GM21390 (cell line): ENCODE results near the gene SEMA4D.

Source experiments
- ATAC-seq: cut with Tn5 transposase; IDR thresholded peaks from one replicate; pipeline ENCODE4 v1.9.1; 2021; ENCODE audit not compliant: unreplicated experiment

The SEMA4D gene

GRCh38 chr9:89390578-89391116 is 107.3 kb downstream of the SEMA4D start:
- no peak for ATAC-seq

- ATAC-seq: no peak
Observed at GRCh38 chr9:89390068-89390555, 107.8 kb downstream of the SEMA4D start.

DNA sequence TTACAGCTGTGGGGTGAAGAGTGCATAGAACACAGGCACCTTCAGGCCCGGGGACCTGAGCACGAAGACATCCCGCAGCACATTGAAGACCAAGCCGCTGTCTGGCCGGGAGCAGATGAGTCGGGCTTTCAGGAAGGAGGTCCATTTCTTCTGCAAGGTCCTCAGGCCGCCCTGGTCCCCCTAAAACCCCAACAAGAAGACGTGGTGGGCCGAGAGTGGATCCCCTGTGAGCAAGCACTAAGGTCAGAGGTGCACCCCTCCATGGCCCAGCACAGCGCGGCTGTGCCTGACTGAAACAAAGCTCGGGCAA is 109.1 kb downstream of the SEMA4D start:
- ATAC-seq: no peak

DNA sequence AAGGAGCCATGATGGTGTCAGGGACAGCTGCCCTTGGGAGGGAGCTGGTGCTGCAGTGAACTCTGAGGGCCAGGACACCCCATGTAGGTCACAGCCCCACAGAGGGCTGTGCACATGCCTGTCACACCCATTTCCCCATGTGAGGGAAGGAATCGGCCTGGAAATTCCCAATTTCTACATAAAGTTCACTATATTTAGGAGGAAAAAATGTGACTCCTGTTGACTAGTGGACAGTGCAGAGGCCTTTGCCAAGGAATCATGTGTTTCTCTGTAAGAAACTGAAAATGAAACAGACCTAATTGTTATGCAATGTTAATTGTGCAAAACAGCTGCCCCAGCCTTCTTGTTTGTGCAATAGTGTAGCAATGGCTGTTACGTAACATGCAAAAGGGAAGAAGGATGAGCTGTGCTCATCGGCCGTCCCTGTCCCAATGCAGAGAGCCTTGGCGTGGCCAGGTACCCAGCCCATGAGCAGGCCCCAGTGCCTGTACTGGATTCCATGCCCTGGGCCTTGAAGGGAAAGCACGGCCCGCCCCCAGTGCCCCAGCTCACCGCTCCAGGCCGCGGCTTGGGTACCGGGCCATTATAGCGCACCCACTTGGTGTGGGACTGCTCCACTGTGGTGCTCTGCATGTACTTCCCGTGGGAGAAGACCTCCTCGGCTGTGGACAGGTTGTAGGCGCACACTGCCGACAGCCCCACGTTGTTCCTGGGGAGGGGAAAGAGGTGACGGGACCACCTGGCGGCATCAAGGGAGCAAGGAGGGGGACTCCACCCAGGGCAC is 109.6 kb downstream of the SEMA4D start:
- no peak for ATAC-seq

DNA sequence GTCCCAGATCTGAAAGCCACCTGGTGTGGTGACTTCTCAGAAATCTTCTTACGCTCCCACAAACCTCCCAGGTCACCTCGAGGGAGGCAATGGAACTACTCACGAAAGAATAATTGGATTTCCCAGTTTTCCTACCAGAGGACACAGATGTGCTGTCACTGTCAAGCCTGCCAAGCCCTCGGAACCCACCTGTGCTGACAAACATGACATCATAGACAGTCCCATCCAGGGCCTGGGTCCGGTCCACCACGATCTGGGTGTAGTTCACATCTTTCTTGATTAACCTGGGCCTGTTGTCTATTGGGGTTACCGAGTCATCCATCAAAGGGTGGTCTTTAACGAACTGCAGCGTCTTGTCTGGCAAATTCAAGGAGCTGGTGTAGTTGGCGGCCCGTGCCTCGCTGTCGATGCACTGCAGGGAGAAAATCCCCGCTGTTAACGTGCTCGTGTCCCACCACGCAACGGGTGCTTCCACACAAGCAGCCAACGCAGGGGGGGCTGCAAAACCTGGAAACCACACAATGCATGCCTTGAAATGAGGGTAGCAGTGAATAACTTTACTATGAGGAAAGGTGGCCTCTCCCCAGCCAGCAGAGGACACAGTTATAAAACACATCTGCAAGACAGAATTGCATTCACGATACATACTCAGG is 110.6 kb downstream of the SEMA4D start:
- ATAC-seq: no peak

DNA sequence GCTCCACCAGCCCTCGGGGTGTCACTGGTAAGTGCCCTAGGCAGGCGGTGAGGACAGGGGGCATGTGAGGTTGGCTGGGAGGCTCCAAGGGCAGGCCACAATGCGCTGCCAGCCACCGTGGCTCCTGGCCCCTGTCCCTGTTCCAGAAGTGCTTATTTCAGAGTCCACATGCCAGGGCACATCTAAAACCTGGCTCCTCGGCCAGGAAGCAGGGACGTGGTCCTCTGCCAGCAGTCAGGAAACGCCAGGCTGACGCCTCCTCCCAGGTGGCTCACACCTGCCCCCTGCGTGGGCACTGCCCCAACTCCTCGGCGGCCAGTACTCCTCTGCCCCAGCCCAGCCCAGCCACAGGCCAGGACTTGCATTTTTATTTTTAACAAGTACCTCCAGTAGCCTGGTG is 111.1 kb downstream of the SEMA4D start:
- ATAC-seq: no peak

DNA sequence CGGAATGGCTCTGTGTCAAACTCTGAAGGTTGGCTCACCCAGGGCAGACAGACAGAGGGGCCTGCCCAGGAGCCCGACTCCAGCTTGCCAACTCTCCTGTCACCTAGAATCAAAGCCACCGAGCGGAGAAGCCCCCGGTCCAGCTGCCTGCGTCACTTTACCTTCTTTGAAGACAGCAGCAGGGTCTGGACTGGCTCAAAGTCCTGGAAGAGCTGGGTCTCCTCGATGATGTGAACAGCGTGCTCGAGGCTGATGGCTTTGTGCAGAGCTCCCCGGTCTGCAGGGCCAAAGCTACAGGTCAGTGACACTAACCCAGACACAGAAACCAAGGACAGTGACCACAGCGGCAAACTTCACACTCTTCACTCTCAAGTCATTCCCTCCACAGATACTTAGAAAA is 111.7 kb downstream of the SEMA4D start:
- no peak for ATAC-seq

DNA sequence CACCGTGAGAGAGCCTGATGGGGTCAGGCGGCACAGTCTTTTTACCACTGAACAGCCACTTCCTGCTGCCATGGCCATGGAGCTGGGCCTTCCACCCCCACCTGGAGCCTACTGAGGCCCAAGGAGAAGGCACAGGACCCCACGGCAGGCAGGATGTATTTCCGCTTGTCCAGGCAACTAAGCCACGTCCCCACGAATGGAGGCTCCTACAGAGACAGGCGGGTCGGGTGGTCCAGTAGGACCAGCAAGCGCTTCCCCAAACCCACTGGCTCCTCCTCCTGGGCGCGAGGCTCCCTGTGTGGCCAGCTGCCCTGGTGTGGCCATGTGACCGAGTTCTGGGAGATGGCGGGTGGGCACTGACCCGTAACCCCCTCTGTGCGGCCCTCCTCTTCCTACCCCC is 113.1 kb downstream of the SEMA4D start:
- no peak for ATAC-seq

GRCh38 chr9:89383721-89384300 is 114.1 kb downstream of the SEMA4D start:
- ATAC-seq: no peak

GRCh38 chr9:89383030-89383720 is 114.7 kb downstream of the SEMA4D start:
- ATAC-seq: no peak

- no peak for ATAC-seq
Observed at GRCh38 chr9:89382026-89382986, 115.6 kb downstream of the SEMA4D start.

GRCh38 chr9:89381308-89381609 is 116.7 kb downstream of the SEMA4D start:
- no peak for ATAC-seq

DNA sequence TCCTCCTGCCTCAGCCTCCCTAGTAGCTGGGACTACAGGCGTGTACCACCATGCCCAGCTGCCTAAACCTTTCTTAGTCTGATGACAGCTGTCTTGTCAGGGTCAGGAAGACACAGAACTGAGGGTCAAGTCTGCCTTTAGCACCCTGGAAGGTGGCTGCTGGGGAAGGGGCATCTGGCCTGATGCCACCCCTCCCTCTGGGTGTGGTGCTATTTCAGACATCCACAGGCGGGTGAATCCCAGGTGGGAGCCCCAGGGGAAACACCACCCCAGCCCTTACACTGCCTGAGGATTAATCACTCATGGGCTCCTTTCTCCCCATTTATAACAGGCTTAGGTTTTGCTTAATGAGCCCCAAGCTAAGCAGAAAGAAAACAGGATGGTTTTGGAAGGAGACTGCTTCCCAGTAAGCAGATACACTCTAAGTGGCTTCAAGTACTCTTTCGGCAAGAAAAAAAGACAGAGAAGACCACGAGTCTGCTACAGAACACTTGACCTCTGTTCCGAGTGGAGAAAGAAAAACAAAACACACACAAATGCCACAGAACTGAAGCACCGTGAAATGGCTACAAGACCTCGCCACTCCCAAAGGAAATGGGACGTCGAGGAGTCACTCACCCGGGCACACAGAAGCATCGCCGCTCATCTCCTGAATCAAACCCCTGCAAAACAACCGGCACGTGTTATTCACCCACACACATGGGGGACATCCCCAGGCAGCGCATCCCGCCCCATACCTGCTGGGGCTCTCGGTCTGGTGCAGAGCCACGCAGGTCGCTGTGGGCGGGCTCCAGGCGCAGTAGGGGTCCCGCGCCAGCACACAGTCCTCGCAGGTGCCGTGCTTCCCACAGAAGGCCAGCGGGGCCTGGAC is 117.2 kb downstream of the SEMA4D start:
- no peak for ATAC-seq

DNA sequence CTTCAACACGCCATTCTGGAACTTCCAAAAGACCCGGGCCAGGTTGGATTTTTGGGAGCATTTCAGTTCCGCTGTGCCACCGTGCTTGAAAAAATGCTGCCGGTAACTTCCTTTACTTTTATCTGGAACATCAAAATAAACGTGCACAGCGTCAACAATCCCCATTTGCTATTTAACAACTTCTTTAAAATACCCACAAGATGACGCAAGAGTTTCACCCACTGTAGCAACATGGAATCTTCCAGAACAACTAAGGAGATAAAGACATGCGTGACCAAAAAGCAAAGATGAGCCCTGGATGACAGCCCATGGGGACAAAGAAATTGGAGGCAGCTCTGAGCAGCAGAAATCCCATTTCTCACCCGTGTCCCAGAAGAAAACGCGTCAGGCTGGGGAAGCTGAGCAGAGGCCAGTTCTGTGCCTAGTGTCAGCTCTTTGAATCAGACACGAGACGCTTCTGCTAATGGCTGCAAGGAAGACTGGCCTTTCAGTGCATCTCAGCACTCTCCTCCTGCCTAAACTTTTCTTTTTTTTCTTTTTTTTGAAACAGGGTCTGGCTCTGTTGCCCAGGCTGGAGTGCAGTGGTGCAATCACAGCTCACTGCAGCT is 118.3 kb downstream of the SEMA4D start:
- no peak for ATAC-seq

- no peak for ATAC-seq
Observed at GRCh38 chr9:89379031-89379430, 118.9 kb downstream of the SEMA4D start.

DNA sequence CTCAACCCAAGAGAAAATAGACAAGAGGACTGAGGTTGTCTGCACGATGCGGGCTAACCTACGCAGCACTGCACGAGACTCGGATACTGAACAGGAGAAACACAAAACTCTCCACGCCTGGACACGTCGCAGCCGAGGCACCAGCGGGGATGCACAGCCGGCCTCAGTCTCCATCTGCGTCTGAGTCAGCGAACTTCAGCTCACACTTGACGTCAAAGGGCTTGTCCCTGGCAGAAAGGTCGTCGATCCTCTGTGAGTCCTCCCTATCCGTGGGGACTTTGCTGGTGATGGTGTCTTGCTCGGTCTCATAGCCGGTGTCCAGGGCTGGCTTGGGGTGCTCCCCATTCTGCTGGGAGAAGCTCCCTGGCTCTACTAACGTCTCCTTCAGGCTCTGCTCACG is 119.4 kb downstream of the SEMA4D start:
- no peak for ATAC-seq

GRCh38 chr9:89377411-89377810 is 120.5 kb downstream of the SEMA4D start:
- ATAC-seq: no peak

- no peak for ATAC-seq
Observed at GRCh38 chr9:89376741-89377351, 121.1 kb downstream of the SEMA4D start.

- no peak for ATAC-seq
Observed at GRCh38 chr9:89376286-89376685, 121.6 kb downstream of the SEMA4D start.
